Common myeloid progenitor, CD34-positive (primary cell): ENCODE data around the gene CES1.
"Not testable (repeated sequence)": the region's sequence is repeated elsewhere in the genome, so short reads cannot be mapped to it uniquely, and the experiment has no call there.

Experiments
- CTCF ChIA-PET: fragments of 350-600 bp; sonication (Branson Sonifier 250); formaldehyde crosslinking; loops from one replicate; lab custom pipeline; 2021; ENCODE audit warnings: antibody characterized with exemption; lab: Charles Lee
- POLR2A ChIA-PET: fragments of 350-600 bp; sonication (Branson Sonifier 250); formaldehyde crosslinking; loops from one replicate; lab custom pipeline; 2021; ENCODE audit warnings: antibody characterized with exemption; lab: Charles Lee
- DNase-seq, 3 donors: peaks; one replicate each; pipeline versions ENCODE4 v3.0.0 to v3.0.0-alpha.2; 2013
- H3K27ac ChIP-seq, 2 experiments: 1 replicate in 1 of 2; 2 replicates in 1 of 2; pipeline ENCODE4 v1.7.0; 2013; ENCODE audit warnings: inconsistent platforms in 2 of 2, low read length in 2 of 2, mild to moderate bottlenecking in 2 of 2, low read depth in 1 of 2, moderate library complexity in 1 of 2; ENCODE audit not compliant: severe bottlenecking in 2 of 2, insufficient read depth in 1 of 2, poor library complexity in 1 of 2
- H3K27me3 ChIP-seq, 5 experiments: replicated peaks in 2 of 5; 1 replicate in 3 of 5; 2 replicates in 2 of 5; pipeline versions ENCODE4 v1.6.1 to v1.7.0; 2013; ENCODE audit warnings: low read length in 4 of 5, mild to moderate bottlenecking in 2 of 5, moderate library complexity in 2 of 5, inconsistent platforms in 1 of 5; ENCODE audit not compliant: insufficient read depth in 5 of 5, control insufficient read depth in 4 of 5
- H3K36me3 ChIP-seq, 4 experiments: 1 replicate in 2 of 4; 2 replicates in 2 of 4; pipeline versions ENCODE4 v1.6.1 to v1.7.0; 2013; ENCODE audit warnings: low read length in 3 of 4, control low read depth in 1 of 4, mild to moderate bottlenecking in 1 of 4; ENCODE audit not compliant: control insufficient read depth in 4 of 4, insufficient read depth in 4 of 4
- H3K4me1 ChIP-seq, 4 experiments: 1 replicate in 3 of 4; 2 replicates in 1 of 4; pipeline versions ENCODE4 v1.6.1 to v1.7.1; 2013; ENCODE audit warnings: low read length in 3 of 4, mild to moderate bottlenecking in 3 of 4, control low read depth in 1 of 4, inconsistent platforms in 1 of 4, moderate library complexity in 1 of 4; ENCODE audit not compliant: control insufficient read depth in 4 of 4, insufficient read depth in 4 of 4; ENCODE audit errors: control extremely low read depth in 1 of 4
- H3K4me3 ChIP-seq, 7 experiments: 1 replicate in 4 of 7; 2 replicates in 3 of 7; pipeline versions ENCODE4 v1.5.1 to v1.7.0; 2013; ENCODE audit warnings: mild to moderate bottlenecking in 7 of 7, low read length in 6 of 7, moderate library complexity in 6 of 7, inconsistent platforms in 2 of 7, low read depth in 2 of 7, control low read depth in 1 of 7; ENCODE audit not compliant: insufficient read depth in 4 of 7, control insufficient read depth in 1 of 7; ENCODE audit errors: extremely low read depth in 1 of 7
- H3K9me3 ChIP-seq, 5 experiments: 1 replicate in 4 of 5; 2 replicates in 1 of 5; pipeline versions ENCODE4 v1.6.1 to v1.7.1; 2013; ENCODE audit warnings: low read length in 4 of 5, mild to moderate bottlenecking in 2 of 5, inconsistent platforms in 1 of 5, low read depth in 1 of 5, moderate library complexity in 1 of 5; ENCODE audit not compliant: control insufficient read depth in 4 of 5, insufficient read depth in 2 of 5; ENCODE audit errors: control extremely low read depth in 1 of 5
- WGBS: methylation state at CpG from one replicate; pipeline ENCODE4 v1.1.5; 2013; ENCODE audit not compliant: insufficient coverage; 5-methylcytosine and 5-hydroxymethylcytosine counted together

The CES1 gene

GRCh38 chr16:55803681-55804080, 29.2 kb downstream of the CES1 start:
- POLR2A ChIA-PET, H3K36me3 ChIP-seq, H3K27me3 ChIP-seq, H3K9me3 ChIP-seq, H3K4me1 ChIP-seq, H3K27ac ChIP-seq, H3K4me3 ChIP-seq, DNase-seq, CTCF ChIA-PET: not testable (repeated sequence)
- no CpG with 5 or more reads among the region's 8 CpGs for WGBS

GRCh38 chr16:55792934-55793374, 39.9 kb downstream of the CES1 start:
- CTCF ChIA-PET, H3K4me3 ChIP-seq, H3K36me3 ChIP-seq, H3K27me3 ChIP-seq, H3K9me3 ChIP-seq, H3K27ac ChIP-seq, POLR2A ChIA-PET, H3K4me1 ChIP-seq, DNase-seq: not testable (repeated sequence)
- no CpG with 5 or more reads among the region's 11 CpGs for WGBS

- H3K9me3 ChIP-seq, H3K27ac ChIP-seq, H3K4me3 ChIP-seq, H3K4me1 ChIP-seq, H3K36me3 ChIP-seq, POLR2A ChIA-PET, H3K27me3 ChIP-seq, DNase-seq, CTCF ChIA-PET: not testable (repeated sequence)
- no CpG with 5 or more reads among the region's 6 CpGs for WGBS
Observed at GRCh38 chr16:55791512-55791911, 41.4 kb downstream of the CES1 start.

- POLR2A ChIA-PET, H3K27ac ChIP-seq, H3K27me3 ChIP-seq, H3K36me3 ChIP-seq, H3K9me3 ChIP-seq, H3K4me3 ChIP-seq, CTCF ChIA-PET, DNase-seq, H3K4me1 ChIP-seq: not testable (repeated sequence)
- no CpG with 5 or more reads among the region's 7 CpGs for WGBS
Observed at GRCh38 chr16:55790240-55790639, 42.7 kb downstream of the CES1 start.

GRCh38 chr16:55782793-55783091, 50.2 kb downstream of the CES1 start:
- POLR2A ChIA-PET, DNase-seq, H3K4me1 ChIP-seq, CTCF ChIA-PET, H3K27ac ChIP-seq, H3K9me3 ChIP-seq, H3K4me3 ChIP-seq, H3K36me3 ChIP-seq: not testable (repeated sequence)
- H3K27me3 ChIP-seq = peaks cover 0 to 12% (median 0%) of the 10 kb centered on the region in 5 experiments
- WGBS = no CpG with 5 or more reads among the region's 6 CpGs

- CTCF ChIA-PET = not testable (repeated sequence)
Observed at GRCh38 chr16:55782091-55782792, 50.7 kb downstream of the CES1 start.

GRCh38 chr16:55781456-55781855, 51.4 kb downstream of the CES1 start:
- H3K27ac ChIP-seq, H3K9me3 ChIP-seq, POLR2A ChIA-PET, CTCF ChIA-PET, DNase-seq, H3K36me3 ChIP-seq, H3K4me1 ChIP-seq, H3K4me3 ChIP-seq: not testable (repeated sequence)
- 95% methylated on average over 4 of the region's 8 CpGs for WGBS
- peaks cover 0 to 12% (median 0%) of the 10 kb centered on the region in 5 experiments for H3K27me3 ChIP-seq

More at GRCh38 chr16:55782091-55782792, 50.7 kb downstream of the CES1 start:
- no CpG with 5 or more reads among the region's 6 CpGs for WGBS
- H3K4me1 ChIP-seq, H3K27ac ChIP-seq, POLR2A ChIA-PET, H3K4me3 ChIP-seq, H3K36me3 ChIP-seq, DNase-seq, H3K9me3 ChIP-seq: not testable (repeated sequence)
- peaks cover 0 to 12% (median 0%) of the 10 kb centered on the region in 5 experiments for H3K27me3 ChIP-seq
